Osteoblast (primary cell): ENCODE data around the gene KCNJ14. TPM values are rescaled to one million over a fixed set of nuclear protein-coding genes. Genes with fewer than 3 reads are reported as not detected.

Experiments used
- total RNA-seq: library from RNA; depleted of rRNA; stranded (reverse); fragments of >200 nt; gene quantifications from 2 replicates; pipeline ENCODE4 v1.2.3, GENCODE V29; 2012

Gene KCNJ14
- total RNA-seq, 1 donor = 0.72 TPM

Other genes starting within 250 kb of the KCNJ14 start
- gene CARD8, start 199.7 kb upstream of the KCNJ14 start, total RNA-seq = 17.4 and 18.0 TPM in 2 replicates
- gene ZNF114, start 185.5 kb upstream of the KCNJ14 start, total RNA-seq = under 0.01 and 0.29 TPM in 2 replicates
- 185 and 216 TPM in 2 replicates for gene EMP3, start 130.0 kb upstream of the KCNJ14 start, total RNA-seq
- 4.3 and 4.7 TPM in 2 replicates for gene TMEM143, start 91.6 kb upstream of the KCNJ14 start, total RNA-seq
- gene SYNGR4, start 91.2 kb upstream of the KCNJ14 start, total RNA-seq = not detected in 2 replicates
- 95.2 and 119 TPM in 2 replicates for gene KDELR1, start 64.0 kb upstream of the KCNJ14 start, total RNA-seq
- gene GRIN2D, start 61.9 kb upstream of the KCNJ14 start, total RNA-seq = under 0.01 TPM in 2 replicates
- gene GRWD1, start 9.6 kb upstream of the KCNJ14 start, total RNA-seq = 23.3 and 25.0 TPM in 2 replicates
- gene CYTH2, start 13.8 kb downstream of the KCNJ14 start, total RNA-seq = 63.6 and 66.2 TPM in 2 replicates
- not detected in 2 replicates for gene LMTK3, start 56.3 kb downstream of the KCNJ14 start, total RNA-seq
- under 0.01 TPM in 1 of 2 replicates, not detected in the other for gene SULT2B1, start 96.6 kb downstream of the KCNJ14 start, total RNA-seq
- not detected in 2 replicates for gene SPACA4, start 151.2 kb downstream of the KCNJ14 start, total RNA-seq
- 0.29 TPM in 1 of 2 replicates, not detected in the other for gene FAM83E, start 159.5 kb downstream of the KCNJ14 start, total RNA-seq
- 1,357 and 1,526 TPM in 2 replicates for gene RPL18, start 163.6 kb downstream of the KCNJ14 start, total RNA-seq
- 13.0 and 13.3 TPM in 2 replicates for gene SPHK2, start 163.9 kb downstream of the KCNJ14 start, total RNA-seq
- gene DBP, start 181.8 kb downstream of the KCNJ14 start, total RNA-seq = 14.5 and 18.3 TPM in 2 replicates
- 1.8 and 2.7 TPM in 2 replicates for gene CA11, start 190.6 kb downstream of the KCNJ14 start, total RNA-seq
- under 0.01 and 0.29 TPM in 2 replicates for gene NTN5, start 217.4 kb downstream of the KCNJ14 start, total RNA-seq
- not detected in 2 replicates for gene FUT2, start 240.4 kb downstream of the KCNJ14 start, total RNA-seq